OCI-LY7 (cell line): ENCODE data around the gene UROD.

Experiments used
- CTCF ChIP-seq: fragments of 200-600 bp; sonication (generic); conservative IDR thresholded peaks from 2 replicates; pipeline ENCODE4 v1.5.1; 2014; ENCODE audit warnings: mild to moderate bottlenecking, antibody characterized with exemption, low read length, moderate library complexity, mixed read lengths
- EZH2phosphoT487 ChIP-seq: fragments of 200-600 bp; sonication (generic); IDR thresholded peaks from 2 replicates; pipeline ENCODE4 v1.6.1; 2018; ENCODE audit warnings: low read depth, borderline replicate concordance, mild to moderate bottlenecking, mixed run types, antibody characterized with exemption, low read length, moderate library complexity, mixed read lengths

GRCh38 chr1:44973645-44974044 lies 38.4 kb upstream of the UROD start:
- TF ChIP-seq CTCF, result no peak
- no peak for TF ChIP-seq EZH2phosphoT487
